Endodermal cell (in vitro differentiated cells): Measurements from ENCODE around the gene TCN2. TPM values are rescaled to one million over a fixed set of nuclear protein-coding genes. Genes with fewer than 3 reads are reported as not detected.

Source experiments
- DNase-seq: peaks from one replicate; pipeline ENCODE4 v3.0.0-alpha.2; 2017
- H3K27ac ChIP-seq: 2 replicates; pipeline ENCODE4 v1.5.1; 2013; ENCODE audit warnings: mild to moderate bottlenecking, low read depth, low read length, moderate library complexity
- H3K27me3 ChIP-seq: 2 replicates; pipeline ENCODE4 v1.6.1; 2013; ENCODE audit warnings: mild to moderate bottlenecking, low read length, moderate library complexity; ENCODE audit not compliant: insufficient read depth, control insufficient read depth, poor library complexity, severe bottlenecking
- H3K36me3 ChIP-seq: 2 replicates; pipeline ENCODE4 v1.7.0; 2013; ENCODE audit warnings: mild to moderate bottlenecking, low read length, moderate library complexity; ENCODE audit not compliant: control insufficient read depth, insufficient read depth
- H3K4me1 ChIP-seq: one replicate; pipeline ENCODE4 v1.7.0; 2013; ENCODE audit warnings: low read length; ENCODE audit not compliant: control insufficient read depth, insufficient read depth
- H3K4me3 ChIP-seq: 2 replicates; pipeline ENCODE4 v1.5.1; 2013; ENCODE audit warnings: mild to moderate bottlenecking, low read length, moderate library complexity
- H3K9ac ChIP-seq: 2 replicates; pipeline ENCODE4 v1.6.1; 2013; ENCODE audit warnings: mild to moderate bottlenecking, low read length, moderate library complexity; ENCODE audit not compliant: poor library complexity, severe bottlenecking; ENCODE audit errors: extremely low read depth
- H3K9me3 ChIP-seq: 2 replicates; pipeline ENCODE4 v1.6.1; 2013; ENCODE audit warnings: mild to moderate bottlenecking, low read length, moderate library complexity; ENCODE audit not compliant: control insufficient read depth
- H3K27ac Mint-ChIP-seq: 2 replicates; pipeline ENCODE4 v1.8.0; 2020; ENCODE audit warnings: mixed read lengths
- H3K27me3 Mint-ChIP-seq: 2 replicates; pipeline ENCODE4 v1.8.0; 2021; ENCODE audit warnings: mild to moderate bottlenecking, mixed read lengths; ENCODE audit not compliant: insufficient read depth
- H3K36me3 Mint-ChIP-seq: 2 replicates; pipeline ENCODE4 v1.8.0; 2020; ENCODE audit warnings: low read depth, mixed read lengths
- H3K4me1 Mint-ChIP-seq: 2 replicates; pipeline ENCODE4 v1.8.0; 2020; ENCODE audit warnings: mixed read lengths
- H3K4me3 Mint-ChIP-seq: 2 replicates; pipeline ENCODE4 v1.8.0; 2020; ENCODE audit warnings: mild to moderate bottlenecking, moderate library complexity, mixed read lengths
- H3K9me3 Mint-ChIP-seq: 2 replicates; pipeline ENCODE4 v1.8.0; 2020; ENCODE audit warnings: mild to moderate bottlenecking, mixed read lengths
- CTCF ChIP-seq: fragments of 200-600 bp; sonication (generic); conservative IDR thresholded peaks from 2 replicates; pipeline ENCODE4 v1.5.0; 2021; ENCODE audit warnings: antibody characterized with exemption, mild to moderate bottlenecking
- WGBS, 2 experiments: methylation state at CpG; one replicate each; pipeline versions ENCODE4 v1.1.5 to v1.1.7; 2013; ENCODE audit warnings: missing lambda C conversion rate in 2 of 2, mixed read lengths in 1 of 2; ENCODE audit not compliant: insufficient coverage in 1 of 2, insufficient read length in 1 of 2; 5-methylcytosine and 5-hydroxymethylcytosine counted together
- total RNA-seq, 2 donors: library from RNA; stranded (reverse); fragmentation: NEBNext Ultra II Directional in 1 of 2; extraction: Animal tissue kit (Norgen Biotek cat#: 25700) in 1 of 2; gene quantifications; 2 replicates in 1 of 2; 3 replicates in 1 of 2; pipeline ENCODE4 v1.2.1, GENCODE V29; 2021

The TCN2 gene
- total RNA-seq, 2 donors from 2014 or later: 71.8 to 73.6 TPM

GRCh38 chr22:30654361-30654760 is 47.4 kb downstream of the TCN2 start:
- no peak overlapping the region for H3K4me3 Mint-ChIP-seq

GRCh38 chr22:30655532-30655931 is 48.6 kb downstream of the TCN2 start:
- Mint-ChIP-seq H3K4me1 (peaks cover 18% of the 10 kb centered on the region), H3K9me3 (no peaks in the 10 kb centered on the region), H3K4me3 (no peak overlapping the region), H3K27me3 (no peaks in the 10 kb centered on the region), H3K27ac (no peak overlapping the region), H3K36me3 (peaks cover 17% of the 10 kb centered on the region)
- 19 to 31% methylated on average over 2 of the region's 3 CpGs for WGBS, 2 experiments
- H3K27me3 ChIP-seq: no peaks in the 10 kb centered on the region
- peaks cover 2% of the 10 kb centered on the region for H3K4me1 ChIP-seq
- TF ChIP-seq CTCF: no peak
- H3K9ac ChIP-seq: no peak overlapping the region
- H3K4me3 ChIP-seq: no peak overlapping the region
- H3K36me3 ChIP-seq: no peaks in the 10 kb centered on the region
- H3K27ac ChIP-seq: no peak overlapping the region
- no peaks in the 10 kb centered on the region for H3K9me3 ChIP-seq
- peak; percentile 70 for DNase-seq

More at GRCh38 chr22:30654361-30654760, 47.4 kb downstream of the TCN2 start:
- Histone ChIP-seq H3K36me3 (no peaks in the 10 kb centered on the region), H3K9me3 (no peaks in the 10 kb centered on the region), H3K9ac (no peak overlapping the region), H3K4me1 (peaks cover 5% of the 10 kb centered on the region), H3K27me3 (no peaks in the 10 kb centered on the region), H3K27ac (no peak overlapping the region), H3K4me3 (no peak overlapping the region)
- DNase-seq: no peak
- WGBS, 2 experiments: 94 to 96% methylated on average over 10 to 14 of the region's 14 CpGs
- Mint-ChIP-seq H3K4me1 (peaks cover 20% of the 10 kb centered on the region), H3K9me3 (no peaks in the 10 kb centered on the region), H3K27ac (no peak overlapping the region), H3K27me3 (no peaks in the 10 kb centered on the region), H3K36me3 (peaks cover 10% of the 10 kb centered on the region)
- TF ChIP-seq CTCF: no peak

- H3K9me3 Mint-ChIP-seq: no peaks in the 10 kb centered on the region
- no peak for TF ChIP-seq CTCF
- H3K4me1 Mint-ChIP-seq: peaks cover 6% of the 10 kb centered on the region
- H3K4me3 ChIP-seq: no peak overlapping the region
- no peaks in the 10 kb centered on the region for H3K4me1 ChIP-seq
- DNase-seq: no peak
- no peaks in the 10 kb centered on the region for H3K27me3 ChIP-seq
- whole genome bisulfite sequencing, 2 experiments: 92 to 96% methylated on average over 2 to 4 of the region's 4 CpGs
- H3K27ac Mint-ChIP-seq: no peak overlapping the region
- peaks cover 34% of the 10 kb centered on the region for H3K36me3 Mint-ChIP-seq
- no peak overlapping the region for H3K9ac ChIP-seq
- H3K9me3 ChIP-seq: no peaks in the 10 kb centered on the region
- H3K27ac ChIP-seq: no peak overlapping the region
- no peak overlapping the region for H3K4me3 Mint-ChIP-seq
- H3K36me3 ChIP-seq: peaks cover 7% of the 10 kb centered on the region
- H3K27me3 Mint-ChIP-seq: peaks cover 5% of the 10 kb centered on the region
Observed at GRCh38 chr22:30662040-30662439, 55.1 kb downstream of the TCN2 start.
